WI38 (cell line): ENCODE data around the gene GCK.

Source experiments
- H3K4me3 ChIP-seq: 2 replicates; pipeline ENCODE4 v1.5.1; 2011; ENCODE audit warnings: low read depth, mild to moderate bottlenecking, control low read depth, low read length
- TF ChIP-seq, protein P1 (sequence below): IDR thresholded peaks from 2 replicates; pipeline ENCODE4 v1.5.1; 2012; ENCODE audit warnings: low read depth, mild to moderate bottlenecking, control low read depth, low read length

GCK gene

DNA sequence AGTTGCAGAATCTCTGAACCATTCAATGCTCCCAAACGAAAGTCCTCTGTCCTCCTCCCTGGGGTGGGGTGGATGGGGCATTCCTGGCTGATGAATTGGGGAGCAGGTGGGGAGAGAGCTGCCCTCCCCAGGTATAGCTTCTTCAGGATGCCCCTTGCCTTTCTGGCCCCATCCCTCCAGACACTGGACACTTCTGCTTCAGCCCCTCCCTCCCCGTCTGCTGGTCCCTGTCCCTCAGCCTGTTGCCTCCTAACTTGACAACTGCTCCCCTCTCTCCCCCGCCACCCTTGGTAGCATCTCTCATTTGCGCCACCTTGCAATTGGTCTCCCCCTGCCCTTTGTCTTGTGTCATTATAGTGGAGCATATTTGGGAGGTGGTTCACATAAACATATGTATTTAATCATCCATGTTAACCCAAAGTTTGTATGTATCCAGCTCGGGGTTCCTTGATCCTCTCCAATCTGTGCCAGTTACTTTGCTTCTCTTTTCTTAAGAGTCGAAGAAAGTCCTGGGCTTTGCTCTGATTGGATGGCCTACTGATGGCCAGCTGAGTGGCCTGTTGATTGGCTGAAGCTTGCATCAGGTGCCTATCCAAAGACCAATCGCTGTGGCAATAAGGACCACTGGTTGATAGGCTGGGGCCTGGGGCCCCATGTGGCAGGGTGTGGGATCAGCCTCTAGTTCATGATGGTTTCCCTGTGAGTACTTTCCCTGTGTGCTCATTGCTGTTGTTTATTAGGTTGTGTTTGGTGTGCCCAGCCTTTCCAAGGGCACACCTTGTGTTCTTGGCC, 4.0 kb upstream of the GCK start:
- TF ChIP-seq, protein P1, sequence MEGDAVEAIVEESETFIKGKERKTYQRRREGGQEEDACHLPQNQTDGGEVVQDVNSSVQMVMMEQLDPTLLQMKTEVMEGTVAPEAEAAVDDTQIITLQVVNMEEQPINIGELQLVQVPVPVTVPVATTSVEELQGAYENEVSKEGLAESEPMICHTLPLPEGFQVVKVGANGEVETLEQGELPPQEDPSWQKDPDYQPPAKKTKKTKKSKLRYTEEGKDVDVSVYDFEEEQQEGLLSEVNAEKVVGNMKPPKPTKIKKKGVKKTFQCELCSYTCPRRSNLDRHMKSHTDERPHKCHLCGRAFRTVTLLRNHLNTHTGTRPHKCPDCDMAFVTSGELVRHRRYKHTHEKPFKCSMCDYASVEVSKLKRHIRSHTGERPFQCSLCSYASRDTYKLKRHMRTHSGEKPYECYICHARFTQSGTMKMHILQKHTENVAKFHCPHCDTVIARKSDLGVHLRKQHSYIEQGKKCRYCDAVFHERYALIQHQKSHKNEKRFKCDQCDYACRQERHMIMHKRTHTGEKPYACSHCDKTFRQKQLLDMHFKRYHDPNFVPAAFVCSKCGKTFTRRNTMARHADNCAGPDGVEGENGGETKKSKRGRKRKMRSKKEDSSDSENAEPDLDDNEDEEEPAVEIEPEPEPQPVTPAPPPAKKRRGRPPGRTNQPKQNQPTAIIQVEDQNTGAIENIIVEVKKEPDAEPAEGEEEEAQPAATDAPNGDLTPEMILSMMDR: no peak
- H3K4me3 ChIP-seq: no peak overlapping the region

DNA sequence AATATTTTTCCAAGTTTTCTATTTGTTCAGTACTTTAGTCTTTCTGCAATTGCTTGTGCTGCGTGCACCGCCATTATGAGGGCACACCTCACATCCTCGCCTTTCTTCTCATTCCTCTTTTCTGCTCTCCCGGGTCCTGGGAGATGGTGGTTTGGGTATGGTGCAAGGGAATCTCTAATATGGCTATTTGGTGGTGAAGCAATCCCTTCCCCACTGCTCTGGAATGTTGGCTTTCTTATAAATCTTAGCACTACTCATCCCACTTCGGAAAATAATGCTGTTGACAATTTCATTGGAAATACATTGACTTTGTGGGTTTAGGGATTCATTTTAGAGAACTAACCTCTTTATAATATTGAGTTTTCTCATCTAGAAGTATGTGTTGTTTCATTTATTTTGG, 1.9 kb upstream of the GCK start:
- no peak overlapping the region for H3K4me3 ChIP-seq
- TF ChIP-seq, protein P1: no peak

DNA sequence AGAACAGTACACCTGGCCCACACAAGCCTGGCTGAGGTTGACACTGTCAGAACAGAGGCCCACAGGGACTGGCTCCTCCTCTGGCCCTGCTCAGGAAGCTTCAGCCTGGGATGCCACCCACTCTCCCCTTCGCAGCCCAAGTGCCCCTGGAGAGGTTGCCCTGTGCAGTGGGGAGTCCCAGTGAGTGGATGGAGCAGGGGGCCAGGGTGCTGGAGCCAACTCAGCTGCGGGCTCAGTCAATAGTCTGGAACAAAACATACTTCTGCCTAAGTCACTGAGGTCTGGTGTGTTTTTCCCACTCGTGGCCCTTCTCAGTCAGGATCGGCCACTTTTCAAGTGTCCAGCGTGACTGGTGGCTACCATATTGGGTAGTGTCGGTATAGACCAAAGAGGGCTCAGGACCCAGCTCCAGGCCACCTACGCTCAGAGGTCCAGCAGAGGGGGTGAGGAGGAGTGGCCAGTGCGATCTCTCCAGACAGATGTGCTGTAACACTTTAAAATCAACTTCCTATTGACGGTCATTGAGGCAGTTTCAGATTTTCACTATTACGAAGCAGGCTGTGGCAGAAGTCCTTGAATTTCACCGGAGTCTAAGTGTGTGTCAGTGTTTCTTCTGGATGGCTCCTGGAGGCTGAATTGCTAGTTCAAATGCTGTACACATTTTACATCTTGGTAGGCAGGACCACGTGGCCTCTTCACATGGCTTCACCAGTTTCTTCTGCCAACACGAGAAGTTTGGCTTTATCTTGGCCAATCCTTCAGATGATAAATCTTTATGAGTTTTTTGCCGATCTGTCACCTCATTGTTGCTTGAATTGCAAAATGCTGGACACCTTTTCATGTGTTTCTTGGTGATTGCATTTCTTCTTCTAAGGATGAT, 994 bp upstream of the GCK start:
- H3K4me3 ChIP-seq: no peak overlapping the region
- TF ChIP-seq, protein P1: no peak

DNA sequence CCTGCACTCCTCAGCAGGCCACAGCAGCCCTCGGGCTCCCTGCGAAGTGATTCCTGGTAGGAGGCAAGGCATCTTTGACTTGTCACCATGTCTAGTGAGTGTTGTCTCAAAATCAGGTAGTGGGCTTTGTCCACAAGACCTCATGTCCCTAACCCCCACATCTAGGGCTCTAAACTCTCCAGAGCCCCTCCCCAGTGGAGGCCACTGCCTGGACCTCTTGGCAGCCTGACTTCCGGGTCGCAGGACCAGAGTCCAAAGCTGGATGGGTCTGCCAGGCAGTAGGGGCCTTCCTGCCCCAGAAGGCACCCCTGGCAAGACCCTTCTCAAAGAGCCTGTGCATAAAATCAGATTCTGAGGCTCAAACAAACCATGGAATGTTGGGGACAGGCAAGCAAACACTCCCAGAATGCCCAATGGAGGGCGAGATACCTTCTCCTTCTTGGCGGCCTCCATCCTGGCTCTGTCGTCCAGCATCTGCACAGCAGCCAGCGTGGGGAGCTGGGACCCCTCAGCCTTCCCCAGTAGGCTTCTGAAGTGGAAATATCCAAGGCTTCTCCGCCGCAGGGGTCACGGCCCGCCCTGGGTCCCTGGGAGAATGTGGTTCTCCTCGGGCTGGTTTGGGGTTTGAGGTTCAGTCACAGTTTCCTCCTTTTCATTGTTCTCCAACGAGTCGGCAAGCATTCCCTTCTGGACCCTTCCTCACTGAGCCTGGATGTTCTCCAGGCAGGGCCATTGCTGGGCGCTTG, 586 bp downstream of the GCK start:
- H3K4me3 ChIP-seq: no peak overlapping the region
- TF ChIP-seq, protein P1: no peak

DNA sequence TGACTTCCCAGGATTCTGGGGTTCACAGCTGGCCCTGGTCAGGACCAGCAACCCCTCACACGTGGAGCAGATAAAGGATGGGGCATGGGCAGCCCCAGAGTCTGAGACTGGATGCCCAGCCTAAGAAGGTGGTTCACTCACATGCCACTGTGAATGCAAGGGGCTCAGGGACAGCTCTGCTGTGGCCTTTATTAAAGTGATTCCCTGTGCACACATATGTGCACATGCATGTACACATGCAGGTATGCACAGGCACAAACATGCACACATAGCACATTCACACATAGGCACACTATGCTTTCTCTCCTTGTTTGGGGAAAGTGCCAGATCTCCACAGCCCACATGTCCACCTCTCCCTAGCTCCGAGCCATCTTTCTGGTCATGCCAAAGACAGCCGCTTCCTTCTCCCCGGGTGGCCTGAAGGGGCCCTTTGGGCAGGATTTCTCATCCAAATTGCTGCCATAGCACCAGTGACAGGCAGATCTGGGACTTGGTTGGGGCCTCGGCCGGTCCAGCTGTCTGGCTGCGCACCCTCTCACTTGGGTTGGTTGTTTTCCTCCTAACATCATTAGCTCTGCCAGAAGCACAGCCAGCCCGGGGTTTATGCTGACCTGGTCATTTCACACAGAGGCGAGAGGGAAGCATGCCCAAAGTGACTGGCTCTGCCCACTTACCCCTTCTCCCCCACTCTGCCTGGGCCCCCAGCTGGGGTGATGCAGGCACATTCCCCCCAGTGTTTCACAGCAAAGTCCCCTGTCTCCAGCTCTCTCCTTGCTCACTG, 1.4 kb downstream of the GCK start:
- TF ChIP-seq, protein P1: no peak
- H3K4me3 ChIP-seq: no peak overlapping the region

DNA sequence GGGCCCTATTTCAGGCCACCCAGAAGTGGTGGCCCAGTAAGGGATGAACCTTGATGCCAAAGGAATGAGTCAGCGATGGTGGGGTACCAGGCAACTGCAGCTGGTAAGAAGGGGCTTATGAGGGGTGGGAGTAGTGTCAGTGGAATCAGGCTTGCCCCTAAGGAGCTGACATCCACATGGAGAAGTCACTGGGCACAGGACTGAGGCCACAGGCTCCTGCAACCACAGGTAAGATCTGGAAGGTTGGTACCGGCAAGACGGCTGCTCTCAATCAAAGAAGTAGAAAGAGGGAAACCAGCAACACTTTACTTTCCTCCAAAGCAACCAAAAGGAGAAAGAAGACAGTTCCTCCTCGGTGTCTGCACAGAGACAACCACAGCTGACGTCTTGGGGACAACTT, 2.5 kb downstream of the GCK start:
- TF ChIP-seq, protein P1: no peak
- no peak overlapping the region for H3K4me3 ChIP-seq
